Spinal cord (tissue), 10 donors: ENCODE results near the gene HK3. TPM values are rescaled to one million over a fixed set of nuclear protein-coding genes. Genes with fewer than 3 reads are reported as not detected.

Experiments
- DNase-seq, 6 donors: peaks; one replicate each; pipeline versions ENCODE4 v3.0.0 to v3.0.0-alpha.2; 2013 to 2015; ENCODE audit warnings: low spot score in 6 of 6, low read depth in 4 of 6
- H3K27ac ChIP-seq: one replicate; pipeline ENCODE4 v1.5.1; 2013; ENCODE audit warnings: low read depth, low read length, control low read depth
- H3K27me3 ChIP-seq: one replicate; pipeline ENCODE4 v1.6.1; 2013; ENCODE audit warnings: low read length; ENCODE audit not compliant: control insufficient read depth, insufficient read depth
- H3K36me3 ChIP-seq: one replicate; pipeline ENCODE4 v1.6.1; 2013; ENCODE audit warnings: low read length; ENCODE audit not compliant: control insufficient read depth, insufficient read depth
- H3K4me1 ChIP-seq: one replicate; pipeline ENCODE4 v1.6.1; 2013; ENCODE audit warnings: low read length; ENCODE audit not compliant: control insufficient read depth, insufficient read depth
- H3K4me3 ChIP-seq: one replicate; pipeline ENCODE4 v1.5.1; 2013; ENCODE audit warnings: low read depth, low read length, control low read depth
- H3K9me3 ChIP-seq: one replicate; pipeline ENCODE4 v1.6.1; 2013; ENCODE audit warnings: low read length; ENCODE audit not compliant: control insufficient read depth, insufficient read depth
- WGBS: methylation state at CpG from one replicate; pipeline ENCODE4 v1.1.5; 2013; ENCODE audit warnings: missing lambda C conversion rate; ENCODE audit not compliant: insufficient coverage; 5-methylcytosine and 5-hydroxymethylcytosine counted together
- polyA plus RNA-seq, 2 donors: library from polyadenylated mRNA; unstranded; fragments of 120-200 nt; gene quantifications; one replicate each; pipeline ENCODE4 v1.2.1, GENCODE V29; 2013; ENCODE audit not compliant: insufficient read length in 2 of 2
- total RNA-seq, 2 donors: library from RNA; depleted of rRNA in 1 of 2; stranded (reverse); fragments of 120-200 nt in 1 of 2; fragments of >200 nt in 1 of 2; gene quantifications; one replicate each; pipeline versions ENCODE4 v1.2.3 to v1.2.4, GENCODE V29; 2013 to 2014
- donor health status: healthy.

HK3 gene
- total and polyA plus RNA-seq, 4 donors, result 0.66 to 4.9 (median 1.2) TPM

DNA sequence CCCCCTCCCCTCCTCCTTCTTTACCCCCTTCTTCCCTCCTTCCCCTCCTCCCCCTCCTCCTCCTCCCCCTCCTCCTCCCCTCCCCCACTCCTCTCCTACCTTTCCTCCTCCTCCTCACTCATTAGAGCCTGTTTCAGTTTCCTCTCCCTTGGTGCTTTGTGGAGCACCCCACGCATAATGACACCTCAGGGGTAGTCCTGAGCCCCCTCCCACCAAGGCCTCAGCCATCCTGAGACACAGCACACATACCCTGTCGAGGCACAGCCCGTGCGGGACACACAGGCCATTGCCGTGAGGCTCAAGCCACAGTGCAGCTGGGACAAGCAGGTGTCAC, 35.4 kb downstream of the HK3 start:
- no peak overlapping the region for H3K27ac ChIP-seq
- WGBS, result 35% methylated on average over 5 of the region's 5 CpGs
- no peak overlapping the region for H3K4me3 ChIP-seq
- H3K9me3 ChIP-seq, result no peaks in the 10 kb centered on the region
- peaks cover 43% of the 10 kb centered on the region for H3K4me1 ChIP-seq
- H3K27me3 ChIP-seq, result peaks cover 6% of the 10 kb centered on the region
- peaks cover 43% of the 10 kb centered on the region for H3K36me3 ChIP-seq
- no peak for DNase-seq

DNA sequence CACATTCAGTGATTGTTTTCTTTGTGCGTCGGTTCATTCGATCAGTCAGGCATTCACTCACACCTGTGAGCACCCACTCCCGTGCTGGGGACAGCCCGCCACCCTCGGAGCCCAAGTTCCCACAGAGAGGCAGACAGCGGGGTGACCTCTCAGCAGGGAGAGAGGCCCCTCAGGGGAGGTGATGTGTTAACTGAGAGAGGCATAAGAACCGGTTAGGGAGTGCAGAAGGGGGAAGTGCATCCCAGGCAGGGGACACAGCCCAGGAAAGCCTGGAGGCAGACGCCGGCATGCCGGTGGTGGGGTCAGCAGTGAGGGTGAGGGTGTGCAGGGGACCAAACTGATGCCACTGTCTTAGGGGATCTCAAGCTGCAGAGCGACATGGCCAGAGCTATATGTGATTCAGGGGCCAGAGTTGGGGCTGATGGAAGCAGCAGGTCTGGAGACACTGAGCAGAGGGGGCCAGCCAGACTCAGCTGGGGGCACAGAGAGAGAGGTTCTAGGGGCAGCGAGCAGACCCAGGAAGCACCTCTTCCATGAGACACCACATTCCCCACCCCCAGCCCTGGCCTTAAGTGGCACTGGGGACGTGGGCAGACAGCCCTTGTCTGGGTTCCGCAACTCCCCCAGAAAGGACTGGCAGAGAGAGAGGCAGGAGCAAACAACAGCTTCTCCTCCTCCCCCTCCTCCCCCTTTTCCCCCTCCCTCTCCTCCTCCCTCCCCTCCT, 35.9 kb downstream of the HK3 start:
- Histone ChIP-seq H3K4me3 (no peak overlapping the region), H3K4me1 (peaks cover 43% of the 10 kb centered on the region), H3K9me3 (no peaks in the 10 kb centered on the region), H3K27ac (no peak overlapping the region), H3K36me3 (peaks cover 38% of the 10 kb centered on the region), H3K27me3 (peaks cover 6% of the 10 kb centered on the region)
- DNase-seq, result no peak
- 25% methylated on average over 13 of the region's 15 CpGs for WGBS

DNA sequence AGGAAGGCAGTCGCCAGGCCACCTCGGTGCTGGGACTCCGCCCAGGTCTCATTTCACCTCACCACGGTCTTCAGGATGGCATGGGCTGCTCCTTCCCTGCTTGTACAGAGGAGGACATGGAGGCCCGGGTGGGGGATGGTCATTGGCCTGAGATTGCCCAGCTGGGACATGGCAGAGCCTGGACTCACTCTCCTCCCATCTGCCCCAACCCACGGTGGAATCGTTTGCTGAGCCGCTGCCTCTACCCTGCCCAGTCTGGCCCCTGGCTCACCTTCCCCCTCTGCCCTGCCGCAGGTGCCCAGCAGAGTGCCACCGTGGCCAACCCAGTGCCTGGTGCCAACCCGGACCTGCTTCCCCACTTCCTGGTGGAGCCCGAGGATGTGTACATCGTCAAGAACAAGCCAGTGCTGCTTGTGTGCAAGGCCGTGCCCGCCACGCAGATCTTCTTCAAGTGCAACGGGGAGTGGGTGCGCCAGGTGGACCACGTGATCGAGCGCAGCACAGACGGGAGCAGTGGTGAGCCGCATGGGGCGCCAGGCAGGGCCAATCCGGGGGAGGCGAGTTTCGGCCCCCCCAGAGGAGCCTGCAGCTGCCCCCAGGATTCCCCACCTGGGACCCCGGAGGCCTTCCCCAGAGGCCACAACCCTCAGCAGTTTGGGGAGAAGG, 36.7 kb downstream of the HK3 start:
- peaks cover 47% of the 10 kb centered on the region for H3K4me1 ChIP-seq
- whole genome bisulfite sequencing, result 63% methylated on average over 24 of the region's 28 CpGs
- H3K4me3 ChIP-seq, result no peak overlapping the region
- H3K9me3 ChIP-seq, result no peaks in the 10 kb centered on the region
- no peak overlapping the region for H3K27ac ChIP-seq
- no peak for DNase-seq
- H3K27me3 ChIP-seq, result peaks cover 6% of the 10 kb centered on the region
- peaks cover 34% of the 10 kb centered on the region for H3K36me3 ChIP-seq

DNA sequence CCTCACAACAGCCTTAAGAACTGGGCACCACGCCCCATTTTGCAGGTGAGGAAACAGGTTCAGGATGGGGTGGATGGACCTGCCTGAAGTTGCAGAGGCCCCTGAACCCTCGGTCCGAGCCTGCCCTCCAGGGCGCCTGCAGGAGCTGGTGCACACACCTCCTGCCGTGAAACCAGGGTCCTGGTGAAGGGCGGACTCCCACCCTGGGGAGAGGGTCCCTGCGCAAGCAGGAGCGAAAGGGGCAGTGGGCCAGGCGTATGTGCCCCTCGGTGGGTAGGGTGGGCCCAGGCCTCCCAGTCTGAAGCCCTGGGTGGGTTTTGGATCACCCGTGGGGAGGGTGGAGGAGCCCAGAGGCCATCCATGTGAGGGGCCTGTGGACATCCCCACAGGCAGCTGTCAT, 37.9 kb downstream of the HK3 start:
- 90% methylated on average over 11 of the region's 11 CpGs for WGBS
- Histone ChIP-seq H3K4me1 (peaks cover 45% of the 10 kb centered on the region), H3K36me3 (peaks cover 38% of the 10 kb centered on the region), H3K27me3 (peaks cover 6% of the 10 kb centered on the region), H3K9me3 (no peaks in the 10 kb centered on the region), H3K27ac (no peak overlapping the region), H3K4me3 (no peak overlapping the region)
- DNase-seq, result no peak

DNA sequence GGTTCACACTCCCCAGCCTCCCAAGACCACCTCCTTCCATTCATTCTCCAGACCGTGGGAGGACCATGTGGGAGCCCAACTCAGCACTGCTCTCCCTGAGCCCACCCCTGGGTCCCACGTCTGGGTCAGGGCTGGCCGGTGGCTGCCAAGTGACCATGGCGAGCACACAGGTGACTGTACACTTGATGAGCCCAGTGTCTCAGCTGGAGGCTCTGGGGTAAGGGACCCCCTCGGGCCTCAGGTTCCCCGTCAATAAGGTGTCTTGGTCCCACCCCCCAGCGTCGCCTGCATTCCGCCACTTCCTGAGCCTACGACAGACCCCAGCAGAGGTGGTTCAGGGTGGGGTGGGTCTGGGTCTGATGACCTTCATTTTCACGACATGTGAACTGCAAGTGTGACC, 38.8 kb downstream of the HK3 start:
- H3K4me1 ChIP-seq, result peaks cover 45% of the 10 kb centered on the region
- DNase-seq, result no peak
- 76% methylated on average over 11 of the region's 11 CpGs for WGBS
- H3K36me3 ChIP-seq, result peaks cover 36% of the 10 kb centered on the region
- no peak overlapping the region for H3K4me3 ChIP-seq
- H3K27ac ChIP-seq, result no peak overlapping the region
- no peaks in the 10 kb centered on the region for H3K9me3 ChIP-seq
- peaks cover 6% of the 10 kb centered on the region for H3K27me3 ChIP-seq

DNA sequence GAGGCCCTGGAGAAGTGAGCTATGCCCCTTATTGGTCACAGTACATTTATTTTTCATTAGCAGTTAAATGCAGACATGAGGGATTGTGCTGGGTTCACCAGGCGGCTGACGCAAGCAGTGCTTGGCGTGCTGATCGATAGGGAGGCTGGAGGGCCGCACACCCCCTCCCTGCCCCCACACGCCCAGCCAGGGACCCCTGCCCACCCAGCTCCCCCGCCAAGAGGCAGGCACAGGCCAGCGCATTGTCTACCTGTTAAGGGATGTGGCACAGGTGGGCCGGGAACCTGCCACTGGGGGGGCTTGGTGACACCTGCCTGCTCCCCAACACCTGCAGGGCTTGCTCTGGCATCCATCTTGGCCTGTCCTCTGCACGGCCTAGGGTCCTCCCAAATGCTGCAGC, 39.2 kb downstream of the HK3 start:
- H3K27me3 ChIP-seq, result peaks cover 6% of the 10 kb centered on the region
- 48% methylated on average over 10 of the region's 10 CpGs for WGBS
- H3K4me1 ChIP-seq, result peaks cover 50% of the 10 kb centered on the region
- H3K36me3 ChIP-seq, result peaks cover 31% of the 10 kb centered on the region
- no peak overlapping the region for H3K27ac ChIP-seq
- DNase-seq, result peak in 1 of 6 donors; percentile 47
- no peaks in the 10 kb centered on the region for H3K9me3 ChIP-seq
- no peak overlapping the region for H3K4me3 ChIP-seq

DNA sequence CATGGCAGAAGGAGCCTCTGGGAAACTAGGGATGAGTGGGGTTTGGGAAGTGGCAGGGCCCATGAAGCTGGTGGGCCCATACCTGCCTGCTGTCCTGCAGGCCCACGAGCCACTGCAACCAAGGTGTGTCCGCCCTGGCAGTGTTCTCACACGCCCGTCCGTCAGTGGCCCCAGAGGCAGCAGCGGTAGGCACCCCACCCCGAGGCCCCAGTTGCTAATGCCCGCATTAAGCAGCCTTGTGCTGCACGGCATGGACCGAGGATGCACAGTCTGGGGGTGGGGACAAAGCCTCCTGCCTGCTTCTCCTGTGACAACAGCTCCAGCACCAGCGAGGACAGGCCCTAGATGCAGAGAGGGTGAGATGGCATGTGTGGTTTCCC, 41.3 kb downstream of the HK3 start:
- Histone ChIP-seq H3K36me3 (peaks cover 15% of the 10 kb centered on the region), H3K4me3 (no peak overlapping the region), H3K9me3 (no peaks in the 10 kb centered on the region), H3K27me3 (peaks cover 6% of the 10 kb centered on the region), H3K27ac (no peak overlapping the region), H3K4me1 (peaks cover 62% of the 10 kb centered on the region)
- WGBS, result 82% methylated on average over 10 of the region's 11 CpGs
- DNase-seq, result no peak

DNA sequence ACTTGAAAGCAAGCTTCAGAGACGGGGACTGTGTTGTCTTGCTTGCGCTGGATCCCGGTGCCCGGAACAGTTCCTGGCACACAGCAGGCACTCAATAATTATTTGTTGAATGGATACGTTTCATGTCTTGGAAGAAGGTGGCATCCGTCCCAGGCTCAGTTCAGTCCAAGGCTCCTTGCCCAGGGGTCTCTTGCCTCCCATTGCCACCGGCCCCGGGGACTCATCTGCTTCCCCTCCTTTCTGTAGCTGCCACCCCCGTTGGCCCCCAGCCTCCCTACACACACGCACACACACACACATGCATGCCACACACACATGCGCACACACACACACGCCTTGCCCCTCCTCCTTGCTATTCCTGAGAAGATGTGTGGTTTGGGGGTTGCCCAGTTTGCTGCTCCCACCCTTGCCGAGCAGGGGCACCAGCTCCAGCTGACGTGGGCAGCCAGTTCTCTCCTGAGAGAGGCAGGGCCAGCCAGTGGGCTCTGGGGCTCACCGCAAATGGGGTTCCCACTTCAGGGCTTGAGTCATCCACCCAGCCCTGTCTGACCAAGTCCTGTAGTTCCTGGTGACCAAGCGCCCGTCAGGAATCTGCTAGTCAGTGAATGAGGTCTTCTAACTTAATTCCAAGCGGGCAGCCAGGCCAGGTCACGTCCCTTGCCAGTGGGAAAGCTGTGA, 41.8 kb downstream of the HK3 start:
- peaks cover 10% of the 10 kb centered on the region for H3K36me3 ChIP-seq
- no peak overlapping the region for H3K4me3 ChIP-seq
- peaks cover 4% of the 10 kb centered on the region for H3K27me3 ChIP-seq
- H3K9me3 ChIP-seq, result no peaks in the 10 kb centered on the region
- H3K27ac ChIP-seq, result no peak overlapping the region
- peaks cover 62% of the 10 kb centered on the region for H3K4me1 ChIP-seq
- DNase-seq, result peak in 2 of 6 donors; percentile 25 to 68
- WGBS, result 49% methylated on average over 14 of the region's 19 CpGs

DNA sequence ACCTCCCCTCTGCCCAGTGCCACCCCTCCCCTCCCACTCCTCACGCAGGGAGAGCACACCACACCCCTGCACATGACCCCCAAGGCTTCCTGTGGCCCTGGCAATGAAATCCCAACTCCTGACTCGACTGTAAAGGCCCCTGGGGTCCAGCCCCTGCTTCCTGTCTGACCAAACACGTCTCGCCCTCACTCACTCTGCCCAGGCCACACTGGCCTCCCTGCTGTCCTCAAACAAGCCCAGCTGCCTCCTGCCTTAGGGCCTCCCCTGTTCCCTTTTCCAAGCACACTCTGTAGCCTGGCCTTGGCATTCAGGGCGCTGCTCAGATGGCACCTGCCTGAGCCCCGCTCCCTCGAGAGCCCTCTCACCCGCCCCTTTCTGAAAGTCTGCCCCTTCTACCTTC, 42.4 kb downstream of the HK3 start:
- 49% methylated on average over 8 of the region's 8 CpGs for WGBS
- peaks cover 62% of the 10 kb centered on the region for H3K4me1 ChIP-seq
- peaks cover 9% of the 10 kb centered on the region for H3K36me3 ChIP-seq
- H3K4me3 ChIP-seq, result no peak overlapping the region
- no peak for DNase-seq
- no peaks in the 10 kb centered on the region for H3K9me3 ChIP-seq
- no peak overlapping the region for H3K27ac ChIP-seq
- peaks cover 2% of the 10 kb centered on the region for H3K27me3 ChIP-seq
